ENCODE data around the gene PIAS1.
A peak's percentile ranks its signal among the peaks of the same experiment; 100 is the strongest.
"Not testable (repeated sequence)": the region's sequence is repeated elsewhere in the genome, so short reads cannot be mapped to it uniquely, and the experiment has no call there.

PIAS1 gene

GRCh38 chr15:68220489-68220888 lies 166.4 kb downstream of the PIAS1 start:
- DNase-seq (ENCODE audit: low read depth) = no peak

GRCh38 chr15:68220967-68221366 lies 166.9 kb downstream of the PIAS1 start:
- DNase-seq (ENCODE audit: low read depth) = no peak

- DNase-seq (ENCODE audit: low read depth) = not testable (repeated sequence)
Observed at GRCh38 chr15:68221530-68222431, 167.7 kb downstream of the PIAS1 start.

- DNase-seq (ENCODE audit: low read depth) = not testable (repeated sequence)
Observed at GRCh38 chr15:68222432-68222743, 168.3 kb downstream of the PIAS1 start.

GRCh38 chr15:68223171-68223570 lies 169.1 kb downstream of the PIAS1 start:
- no peak for DNase-seq (ENCODE audit: low read depth)

GRCh38 chr15:68224108-68224507 lies 170.0 kb downstream of the PIAS1 start:
- DNase-seq (ENCODE audit: low read depth) = no peak

- no peak for DNase-seq (ENCODE audit: low read depth)
Observed at GRCh38 chr15:68224546-68225250, 170.6 kb downstream of the PIAS1 start.

- not testable (repeated sequence) for DNase-seq (ENCODE audit: low read depth)
Observed at GRCh38 chr15:68225442-68225841, 171.3 kb downstream of the PIAS1 start.

GRCh38 chr15:68227643-68228142 lies 173.6 kb downstream of the PIAS1 start:
- no peak for DNase-seq (ENCODE audit: low read depth)

- DNase-seq (ENCODE audit: low read depth) = no peak
Observed at GRCh38 chr15:68228143-68228970, 174.2 kb downstream of the PIAS1 start.

GRCh38 chr15:68228971-68229385 lies 174.9 kb downstream of the PIAS1 start:
- DNase-seq (ENCODE audit: low read depth) = no peak

GRCh38 chr15:68229386-68230156 lies 175.5 kb downstream of the PIAS1 start, which contains the start of gene CLN6:
Gene CLN6 (minus strand): TSS chr15:68229728. CDS start chr15:68229584, 144 bp downstream.
- DNase-seq (ENCODE audit: low read depth) = peak; percentile 54

GRCh38 chr15:68230157-68231100 lies 176.3 kb downstream of the PIAS1 start:
- DNase-seq (ENCODE audit: low read depth) = no peak

GRCh38 chr15:68231102-68231818 lies 177.1 kb downstream of the PIAS1 start:
- no peak for DNase-seq (ENCODE audit: low read depth)

GRCh38 chr15:68232449-68232848 lies 178.3 kb downstream of the PIAS1 start:
- DNase-seq (ENCODE audit: low read depth) = no peak

GRCh38 chr15:68232937-68233336 lies 178.8 kb downstream of the PIAS1 start:
- DNase-seq (ENCODE audit: low read depth) = no peak

GRCh38 chr15:68234060-68234459 lies 179.9 kb downstream of the PIAS1 start:
- DNase-seq (ENCODE audit: low read depth) = no peak

- not testable (repeated sequence) for DNase-seq (ENCODE audit: low read depth)
Observed at GRCh38 chr15:68234520-68234919, 180.4 kb downstream of the PIAS1 start.

- no peak for DNase-seq (ENCODE audit: low read depth)
Observed at GRCh38 chr15:68235022-68235421, 180.9 kb downstream of the PIAS1 start.

Data from stimulated activated CD8-positive, alpha-beta memory T cell treated with anti-CD3 and anti-CD28 coated beads, Interleukin-7, amount 100 ng/mL, for 24 hours (primary cell).